RPMI8226 (cell line): ENCODE results near the gene RAMP3.
A peak's percentile ranks its signal among the peaks of the same experiment; 100 is the strongest.
"Not testable (repeated sequence)": the region's sequence is repeated elsewhere in the genome, so short reads cannot be mapped to it uniquely, and the experiment has no call there.

Experiments
- DNase-seq: peaks from one replicate; pipeline ENCODE4 v3.0.0-alpha.2; 2015

The RAMP3 gene

GRCh38 chr7:45132708-45133320, 24.8 kb upstream of the RAMP3 start:
- DNase-seq, result no peak

GRCh38 chr7:45133352-45133751, 24.2 kb upstream of the RAMP3 start:
- no peak for DNase-seq

- DNase-seq, result no peak
These were observed 23.7 kb upstream of the RAMP3 start for GRCh38 chr7:45133877-45134276.

- peak; percentile 77 for DNase-seq
These were observed 21.2 kb upstream of the RAMP3 start for GRCh38 chr7:45136106-45137060.

- DNase-seq, result no peak
These were observed 18.9 kb upstream of the RAMP3 start for GRCh38 chr7:45138433-45139267.

GRCh38 chr7:45140827-45141226, 16.8 kb upstream of the RAMP3 start:
- DNase-seq, result no peak

- DNase-seq, result no peak
These were observed 14.0 kb upstream of the RAMP3 start for GRCh38 chr7:45143616-45144015.

- no peak for DNase-seq
These were observed 11.7 kb upstream of the RAMP3 start for GRCh38 chr7:45145881-45146280.

GRCh38 chr7:45146531-45147379, 10.8 kb upstream of the RAMP3 start:
- DNase-seq, result peak; percentile 57

GRCh38 chr7:45147858-45148652, 9.5 kb upstream of the RAMP3 start:
- no peak for DNase-seq

GRCh38 chr7:45148653-45148973, 9.0 kb upstream of the RAMP3 start:
- DNase-seq, result no peak

- DNase-seq, result peak; percentile 16
These were observed 8.0 kb upstream of the RAMP3 start for GRCh38 chr7:45149606-45150005.

- no peak for DNase-seq
These were observed 7.4 kb upstream of the RAMP3 start for GRCh38 chr7:45150199-45150598.

GRCh38 chr7:45151131-45151684, 6.4 kb upstream of the RAMP3 start:
- DNase-seq, result no peak

- no peak for DNase-seq
These were observed 5.6 kb upstream of the RAMP3 start for GRCh38 chr7:45151967-45152366.

- DNase-seq, result no peak
These were observed 4.4 kb upstream of the RAMP3 start for GRCh38 chr7:45153233-45153632.

GRCh38 chr7:45153861-45154260, 3.7 kb upstream of the RAMP3 start:
- not testable (repeated sequence) for DNase-seq

GRCh38 chr7:45155357-45155900, 2.2 kb upstream of the RAMP3 start:
- DNase-seq, result no peak

- DNase-seq, result no peak
These were observed 1.6 kb upstream of the RAMP3 start for GRCh38 chr7:45155941-45156340.

- no peak for DNase-seq
These were observed 897 bp upstream of the RAMP3 start for GRCh38 chr7:45156516-45157272.
